ENCODE data around the gene EGLN2. TPM values are rescaled to one million over a fixed set of nuclear protein-coding genes. Genes with fewer than 3 reads are reported as not detected.

Gene EGLN2
- total RNA-seq, 1 experiment from 2014 or later, result 131 TPM

DNA sequence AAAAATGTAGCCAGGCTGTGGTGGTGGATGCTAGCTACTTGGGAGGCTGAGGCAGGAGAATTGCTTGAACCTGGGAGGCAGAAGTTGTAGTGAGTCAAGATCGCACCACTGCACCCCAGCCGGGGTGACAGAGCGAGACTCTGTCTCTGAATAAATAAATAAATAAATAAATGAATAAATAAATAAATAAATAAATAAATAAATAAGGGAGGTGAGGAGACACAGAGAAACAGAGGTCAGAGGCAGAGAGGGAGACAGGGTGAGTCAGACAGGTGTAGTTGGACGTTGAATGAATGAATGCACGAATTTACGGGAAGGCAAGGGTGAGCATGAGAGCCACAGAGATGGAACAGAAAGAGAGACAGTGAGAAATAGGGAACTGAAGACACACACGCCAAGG is 17.9 kb upstream of the EGLN2 start:
- Mint-ChIP-seq H3K27me3 (ENCODE audit: low read depth) (no peaks in the 10 kb centered on the region), H3K9me3 (no peaks in the 10 kb centered on the region), H3K27ac (peak overlapping the region in 2 of 3 experiments; percentile 50 to 72; a peak in 3 of 7 replicates), H3K36me3 (ENCODE audit: insufficient read depth in 1 of 3, low read depth in 3 of 3) (peaks cover 2 to 9% (median 6%) of the 10 kb centered on the region in 3 experiments; a peak in 5 of 7 replicates), H3K4me3 (no peak overlapping the region), H3K4me1 (peaks cover 20 to 25% of the 10 kb centered on the region in 2 experiments)
- no peak overlapping the region for H3K4me2 ChIP-seq (ENCODE audit: insufficient read depth, insufficient read length, low read length)
- H4K8ac ChIP-seq (replicated peaks; ENCODE audit: insufficient read length, low read depth, low read length), result no peak overlapping the region
- H2BK120ac ChIP-seq (ENCODE audit: low read depth, low read length, poor library complexity, severe bottlenecking), result no peak overlapping the region
- no peak overlapping the region for H2BK20ac ChIP-seq (ENCODE audit: low read depth, low read length, poor library complexity, severe bottlenecking)
- no peaks in the 10 kb centered on the region for H3K27me3 ChIP-seq (ENCODE audit: insufficient read depth, low read length)
- no peaks in the 10 kb centered on the region for H3K79me2 ChIP-seq (ENCODE audit: insufficient read depth, low read length)
- TF ChIP-seq, protein P1, sequence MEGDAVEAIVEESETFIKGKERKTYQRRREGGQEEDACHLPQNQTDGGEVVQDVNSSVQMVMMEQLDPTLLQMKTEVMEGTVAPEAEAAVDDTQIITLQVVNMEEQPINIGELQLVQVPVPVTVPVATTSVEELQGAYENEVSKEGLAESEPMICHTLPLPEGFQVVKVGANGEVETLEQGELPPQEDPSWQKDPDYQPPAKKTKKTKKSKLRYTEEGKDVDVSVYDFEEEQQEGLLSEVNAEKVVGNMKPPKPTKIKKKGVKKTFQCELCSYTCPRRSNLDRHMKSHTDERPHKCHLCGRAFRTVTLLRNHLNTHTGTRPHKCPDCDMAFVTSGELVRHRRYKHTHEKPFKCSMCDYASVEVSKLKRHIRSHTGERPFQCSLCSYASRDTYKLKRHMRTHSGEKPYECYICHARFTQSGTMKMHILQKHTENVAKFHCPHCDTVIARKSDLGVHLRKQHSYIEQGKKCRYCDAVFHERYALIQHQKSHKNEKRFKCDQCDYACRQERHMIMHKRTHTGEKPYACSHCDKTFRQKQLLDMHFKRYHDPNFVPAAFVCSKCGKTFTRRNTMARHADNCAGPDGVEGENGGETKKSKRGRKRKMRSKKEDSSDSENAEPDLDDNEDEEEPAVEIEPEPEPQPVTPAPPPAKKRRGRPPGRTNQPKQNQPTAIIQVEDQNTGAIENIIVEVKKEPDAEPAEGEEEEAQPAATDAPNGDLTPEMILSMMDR (conservative IDR thresholded peaks at IDR 0.05), result no peak
- H2AFZ ChIP-seq (ENCODE audit: low read length), result no peak overlapping the region
- no peak overlapping the region for H4K5ac ChIP-seq (ENCODE audit: insufficient read length, low read depth, low read length)
- H3K4ac ChIP-seq (ENCODE audit: low read depth, low read length), result no peak overlapping the region
- no peak overlapping the region for H3K23ac ChIP-seq (ENCODE audit: insufficient read length, low read depth, low read length)
- no CpG with 5 or more reads among the region's 7 CpGs for WGBS (ENCODE audit: extremely low coverage, insufficient read length, low lambda C conversion rate)
- H3K9me3 ChIP-seq (ENCODE audit: control insufficient read depth, low read depth, low read length), result no peaks in the 10 kb centered on the region
- no peak overlapping the region for H3K9ac ChIP-seq (ENCODE audit: extremely low read depth, insufficient read length, low read length)
- no peak overlapping the region for H4K91ac ChIP-seq (ENCODE audit: insufficient read length, low read depth, low read length)
- H3K27ac ChIP-seq (ENCODE audit: insufficient read length, low read depth, low read length), result no peak overlapping the region
- 0 out of 2 replicates have a peak, but pooled peaks cover 2% of the 10 kb centered on the region for H3K4me1 ChIP-seq (ENCODE audit: insufficient read depth, low read length)
- no peaks in the 10 kb centered on the region for H3K79me1 ChIP-seq (ENCODE audit: insufficient read depth, low read depth, low read length, poor library complexity, severe bottlenecking)
- no peak overlapping the region for H3K14ac ChIP-seq (ENCODE audit: insufficient read depth, low read length)
- no peak overlapping the region for H2BK12ac ChIP-seq (ENCODE audit: insufficient read length, low read depth, low read length)
- no peak for DNase-seq
- H4K20me1 ChIP-seq (ENCODE audit: control insufficient read depth, insufficient read depth, insufficient read length), result no peaks in the 10 kb centered on the region
- H3T11ph ChIP-seq (ENCODE audit: low read length), result no peak overlapping the region
- no peak overlapping the region for H3K56ac ChIP-seq (ENCODE audit: insufficient read length, low read depth, low read length)
- H2BK15ac ChIP-seq (ENCODE audit: low read depth, low read length), result no peak overlapping the region
- no peak overlapping the region for H2AK5ac ChIP-seq (ENCODE audit: insufficient read length, low read length)
- no peak overlapping the region for H3K18ac ChIP-seq (ENCODE audit: insufficient read length, low read depth, low read length)
- H2BK5ac ChIP-seq (ENCODE audit: insufficient read length, low read length), result no peak overlapping the region
- peaks cover 4% of the 10 kb centered on the region for H3K23me2 ChIP-seq (ENCODE audit: insufficient read length, low read depth, low read length, poor library complexity, severe bottlenecking)
